ENCODE results near the gene GCFC2. TPM values are rescaled to one million over a fixed set of nuclear protein-coding genes. Genes with fewer than 3 reads are reported as not detected.

Gene GCFC2
- polyA plus RNA-seq, 4 donors: 44.6 to 57.1 (median 50.4) TPM

GRCh38 chr2:75632813-75633212 is 77.9 kb downstream of the GCFC2 start:
- no peak for DNase-seq (ENCODE audit: low read depth in 4 of 4, low spot score in 3 of 4)

- DNase-seq (ENCODE audit: low read depth in 4 of 4, low spot score in 3 of 4): no peak
These were observed 78.5 kb downstream of the GCFC2 start for GRCh38 chr2:75632091-75632701.

GRCh38 chr2:75627902-75628504 is 82.7 kb downstream of the GCFC2 start:
- DNase-seq (ENCODE audit: low read depth in 4 of 4, low spot score in 3 of 4): peak in 2 of 4 donors; percentile 56 to 68

- DNase-seq (ENCODE audit: low read depth in 4 of 4, low spot score in 3 of 4): no peak
These were observed 87.8 kb downstream of the GCFC2 start for GRCh38 chr2:75622929-75623328.

GRCh38 chr2:75622500-75622899 is 88.2 kb downstream of the GCFC2 start:
- DNase-seq (ENCODE audit: low read depth in 4 of 4, low spot score in 3 of 4): no peak

- no peak for DNase-seq (ENCODE audit: low read depth in 4 of 4, low spot score in 3 of 4)
These were observed 89.5 kb downstream of the GCFC2 start for GRCh38 chr2:75621228-75621627.

- DNase-seq (ENCODE audit: low read depth in 4 of 4, low spot score in 3 of 4): no peak
These were observed 90.6 kb downstream of the GCFC2 start for GRCh38 chr2:75619956-75620740.

GRCh38 chr2:75616933-75617332 is 93.8 kb downstream of the GCFC2 start:
- DNase-seq (ENCODE audit: low read depth in 4 of 4, low spot score in 3 of 4): no peak

- DNase-seq (ENCODE audit: low read depth in 4 of 4, low spot score in 3 of 4): no peak
These were observed 94.3 kb downstream of the GCFC2 start for GRCh38 chr2:75616406-75616805.

GRCh38 chr2:75614162-75614651 is 96.5 kb downstream of the GCFC2 start:
- DNase-seq (ENCODE audit: low read depth in 4 of 4, low spot score in 3 of 4): no peak

GRCh38 chr2:75612862-75613243 is 97.9 kb downstream of the GCFC2 start:
- DNase-seq (ENCODE audit: low read depth in 4 of 4, low spot score in 3 of 4): no peak

Other genes with a start within 250 kb of the GCFC2 start
- 10 to 100 TPM in 3 of 4 donors, 1 to 10 TPM in 1; 4.7 to 18.1 (median 15.3) TPM for gene EVA1A, start 150.0 kb downstream of the GCFC2 start, polyA plus RNA-seq (ENCODE audit: insufficient read length in 4 of 4)
- 10 to 100 TPM; 44.6 to 76.9 (median 72.3) TPM for gene MRPL19, start 64.1 kb downstream of the GCFC2 start, polyA plus RNA-seq (ENCODE audit: insufficient read length in 4 of 4)